OCI-LY7 (cell line): ENCODE results near the gene RBMS2.

Source experiments
- EZH2phosphoT487 ChIP-seq: fragments of 200-600 bp; sonication (generic); IDR thresholded peaks from 2 replicates; pipeline ENCODE4 v1.6.1; 2018; ENCODE audit warnings: low read depth, borderline replicate concordance, mild to moderate bottlenecking, mixed run types, antibody characterized with exemption, low read length, moderate library complexity, mixed read lengths
- TF ChIP-seq, protein P1 (sequence below): fragments of 200-600 bp; sonication (generic); conservative IDR thresholded peaks from 2 replicates; pipeline ENCODE4 v1.5.1; 2014; ENCODE audit warnings: mild to moderate bottlenecking, antibody characterized with exemption, low read length, moderate library complexity, mixed read lengths

DNA sequence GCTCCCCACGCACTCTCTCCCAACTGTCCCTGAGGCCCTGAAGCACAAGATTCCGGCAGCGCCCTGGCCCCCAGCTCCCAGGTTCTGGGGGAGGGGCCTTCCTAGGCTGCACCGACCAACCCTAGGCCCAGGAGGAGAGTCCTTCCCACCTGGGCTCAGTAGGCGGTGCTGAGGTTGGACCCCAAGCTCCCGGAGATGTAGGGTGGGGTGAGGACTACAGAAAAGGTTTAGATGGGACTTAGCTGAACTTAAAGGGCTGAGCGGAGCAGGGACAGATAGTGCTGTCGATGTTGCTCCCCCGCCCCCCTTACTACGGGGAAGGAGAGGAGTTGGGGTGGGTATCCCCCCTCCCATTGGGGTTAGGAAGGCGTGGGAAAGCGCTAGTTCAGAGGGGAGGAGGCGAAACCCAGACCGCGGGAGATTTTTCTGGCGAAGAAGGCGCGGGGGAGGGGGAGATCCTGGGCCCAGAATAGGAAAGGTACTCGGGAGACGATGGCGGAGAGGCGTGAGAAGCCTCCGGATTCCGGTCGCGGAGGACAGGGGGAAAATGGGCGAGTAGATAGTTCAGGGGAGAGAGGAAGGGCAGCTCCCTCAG, 112.7 kb downstream of the RBMS2 start:
- TF ChIP-seq, protein P1, sequence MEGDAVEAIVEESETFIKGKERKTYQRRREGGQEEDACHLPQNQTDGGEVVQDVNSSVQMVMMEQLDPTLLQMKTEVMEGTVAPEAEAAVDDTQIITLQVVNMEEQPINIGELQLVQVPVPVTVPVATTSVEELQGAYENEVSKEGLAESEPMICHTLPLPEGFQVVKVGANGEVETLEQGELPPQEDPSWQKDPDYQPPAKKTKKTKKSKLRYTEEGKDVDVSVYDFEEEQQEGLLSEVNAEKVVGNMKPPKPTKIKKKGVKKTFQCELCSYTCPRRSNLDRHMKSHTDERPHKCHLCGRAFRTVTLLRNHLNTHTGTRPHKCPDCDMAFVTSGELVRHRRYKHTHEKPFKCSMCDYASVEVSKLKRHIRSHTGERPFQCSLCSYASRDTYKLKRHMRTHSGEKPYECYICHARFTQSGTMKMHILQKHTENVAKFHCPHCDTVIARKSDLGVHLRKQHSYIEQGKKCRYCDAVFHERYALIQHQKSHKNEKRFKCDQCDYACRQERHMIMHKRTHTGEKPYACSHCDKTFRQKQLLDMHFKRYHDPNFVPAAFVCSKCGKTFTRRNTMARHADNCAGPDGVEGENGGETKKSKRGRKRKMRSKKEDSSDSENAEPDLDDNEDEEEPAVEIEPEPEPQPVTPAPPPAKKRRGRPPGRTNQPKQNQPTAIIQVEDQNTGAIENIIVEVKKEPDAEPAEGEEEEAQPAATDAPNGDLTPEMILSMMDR, result no peak
- TF ChIP-seq EZH2phosphoT487, result no peak
